Esophagus (tissue), 2 donors: ENCODE measurements around the gene PAK1. TPM values are rescaled to one million over a fixed set of nuclear protein-coding genes. Genes with fewer than 3 reads are reported as not detected.

Experiments
- H3K27ac ChIP-seq, 2 donors: one replicate each; pipeline ENCODE4 v1.5.1; 2013; ENCODE audit warnings: low read depth in 2 of 2, mild to moderate bottlenecking in 2 of 2, inconsistent platforms in 1 of 2, low read length in 1 of 2, moderate library complexity in 1 of 2
- H3K27me3 ChIP-seq, 2 donors: one replicate each; pipeline ENCODE4 v1.6.1; 2013; ENCODE audit warnings: low read length in 2 of 2, control low read depth in 1 of 2, mild to moderate bottlenecking in 1 of 2; ENCODE audit not compliant: insufficient read depth in 2 of 2, control insufficient read depth in 1 of 2
- H3K36me3 ChIP-seq, 2 donors: one replicate each; pipeline ENCODE4 v1.6.1; 2013; ENCODE audit warnings: low read length in 1 of 2; ENCODE audit not compliant: control insufficient read depth in 2 of 2, insufficient read depth in 2 of 2
- H3K4me1 ChIP-seq, 2 donors: one replicate each; pipeline ENCODE4 v1.6.1; 2013; ENCODE audit warnings: low read length in 1 of 2; ENCODE audit not compliant: control insufficient read depth in 2 of 2, insufficient read depth in 2 of 2
- H3K4me3 ChIP-seq, 2 donors: one replicate each; pipeline ENCODE4 v1.5.1; 2013; ENCODE audit warnings: low read length in 2 of 2, mild to moderate bottlenecking in 2 of 2, low read depth in 1 of 2, moderate library complexity in 1 of 2
- H3K9me3 ChIP-seq, 2 donors: one replicate each; pipeline ENCODE4 v1.6.1; 2013; ENCODE audit warnings: mild to moderate bottlenecking in 2 of 2, low read depth in 1 of 2, low read length in 1 of 2, moderate library complexity in 1 of 2; ENCODE audit not compliant: control insufficient read depth in 2 of 2, insufficient read depth in 1 of 2
- WGBS, 2 donors: extraction: QIAGEN DNeasy Blood & Tissue Kit; methylation state at CpG; one replicate each; pipeline ENCODE4 v1.1.7; 2013; 5-methylcytosine and 5-hydroxymethylcytosine counted together
- polyA plus RNA-seq, 2 donors: library from polyadenylated mRNA; stranded (reverse); fragments of 200-250 nt; gene quantifications; one replicate each; pipeline ENCODE4 v1.2.3, GENCODE V29; 2013
- donor health status: healthy with polysubstance abuse.
- donor health status: Bipolar disorder and iron deficiency.

The PAK1 gene
- polyA plus RNA-seq, 2 donors: 10.3 to 16.3 TPM

DNA sequence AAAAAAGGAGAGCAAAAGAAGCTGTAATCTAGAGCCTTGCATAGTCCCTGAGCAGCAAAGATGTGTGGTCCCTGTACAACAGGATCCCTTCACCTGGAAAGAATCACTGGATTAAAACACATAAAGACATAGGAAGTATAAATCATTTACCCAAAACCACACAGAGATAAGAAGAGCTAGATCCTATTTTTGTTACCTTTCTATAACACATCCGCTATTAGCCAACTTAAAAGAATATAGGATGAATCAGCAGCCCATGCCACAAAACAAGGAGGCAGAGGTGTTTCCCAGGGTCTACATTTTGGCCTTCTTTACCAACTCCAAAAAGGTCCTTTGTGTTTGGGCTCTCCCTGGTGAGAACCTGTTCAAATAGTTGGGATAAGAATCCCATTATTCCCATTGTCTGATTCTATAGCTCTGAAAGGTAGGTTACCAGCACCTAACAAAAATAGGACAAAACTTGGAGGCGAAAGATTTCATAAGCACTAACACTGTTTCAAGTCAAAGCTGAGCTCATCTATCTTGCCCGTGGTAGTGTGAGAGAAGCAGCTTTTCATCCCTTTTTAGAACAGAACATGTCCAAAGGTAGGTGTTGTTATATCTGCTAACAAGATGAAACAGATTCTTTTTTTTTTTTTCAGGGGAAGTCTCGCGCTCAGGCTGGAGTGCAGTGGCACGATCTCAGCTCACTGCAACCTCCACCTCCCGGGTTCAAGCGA is 26.8 kb downstream of the PAK1 start:
- WGBS, 2 donors: 85% methylated on average over 8 of the region's 8 CpGs
- H3K27me3 ChIP-seq: no peaks in the 10 kb centered on the region
- H3K4me3 ChIP-seq: no peak overlapping the region
- H3K36me3 ChIP-seq: no peaks in the 10 kb centered on the region
- H3K9me3 ChIP-seq: no peaks in the 10 kb centered on the region
- no peaks in the 10 kb centered on the region for H3K4me1 ChIP-seq
- H3K27ac ChIP-seq: no peak overlapping the region

DNA sequence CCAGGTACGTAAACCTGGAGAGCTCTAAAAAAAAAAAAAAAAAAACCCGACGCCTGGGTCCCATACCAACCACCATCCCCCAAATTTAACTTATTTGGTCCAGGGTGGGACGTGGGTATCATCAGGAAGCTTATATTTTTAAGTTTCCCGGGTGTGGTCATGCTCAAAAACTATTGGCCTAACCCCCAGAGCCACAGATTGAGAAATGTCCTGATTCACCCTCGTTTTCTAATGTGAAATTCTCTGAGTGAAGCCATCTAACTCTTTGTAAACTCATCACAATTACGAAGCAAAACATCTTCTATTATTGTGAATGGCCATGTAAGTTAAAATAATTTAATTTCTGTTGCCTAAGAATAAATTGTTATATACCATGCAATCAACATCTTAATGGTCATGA is 29.6 kb downstream of the PAK1 start:
- Histone ChIP-seq H3K4me3 (no peak overlapping the region), H3K36me3 (no peaks in the 10 kb centered on the region), H3K27me3 (no peaks in the 10 kb centered on the region), H3K27ac (no peak overlapping the region), H3K9me3 (no peaks in the 10 kb centered on the region), H3K4me1 (no peaks in the 10 kb centered on the region)
- 86 to 87% methylated on average over 7 of the region's 7 CpGs for WGBS, 2 donors

DNA sequence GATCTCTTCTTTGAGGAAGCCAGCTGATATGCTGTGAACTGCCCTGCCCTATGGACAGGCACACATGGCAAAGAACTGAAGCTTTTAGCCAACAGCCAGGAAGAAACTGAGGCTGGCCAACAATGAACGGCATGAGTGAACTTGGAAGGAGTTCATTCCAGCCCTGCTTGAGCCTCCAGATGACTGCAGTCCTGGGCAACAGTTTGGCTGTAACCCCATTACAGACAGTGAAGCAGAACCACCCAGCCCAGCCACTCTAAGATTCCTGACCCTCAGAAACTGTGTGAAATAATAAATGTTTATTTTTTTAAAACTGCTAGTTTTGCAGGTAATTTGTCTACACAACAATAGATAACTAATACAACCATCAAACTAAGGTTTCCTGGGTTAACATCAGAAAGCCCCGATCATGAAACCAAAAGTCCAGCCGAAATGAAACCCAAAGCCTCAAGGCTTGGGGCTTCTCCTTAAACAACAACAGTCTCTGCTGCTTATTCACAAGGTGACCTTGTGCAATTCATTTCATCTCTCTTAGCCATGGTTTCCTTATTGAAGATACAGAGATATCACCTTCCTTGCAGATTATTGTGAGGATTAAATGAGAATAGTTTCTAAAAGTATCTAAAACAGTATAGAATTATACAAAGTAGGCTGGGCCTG is 31.4 kb downstream of the PAK1 start:
- Histone ChIP-seq H3K4me3 (no peak overlapping the region), H3K9me3 (no peaks in the 10 kb centered on the region), H3K36me3 (no peaks in the 10 kb centered on the region), H3K4me1 (no peaks in the 10 kb centered on the region), H3K27ac (no peak overlapping the region), H3K27me3 (no peaks in the 10 kb centered on the region)
- WGBS, 2 donors: 79 to 84% methylated on average over 3 of the region's 3 CpGs

DNA sequence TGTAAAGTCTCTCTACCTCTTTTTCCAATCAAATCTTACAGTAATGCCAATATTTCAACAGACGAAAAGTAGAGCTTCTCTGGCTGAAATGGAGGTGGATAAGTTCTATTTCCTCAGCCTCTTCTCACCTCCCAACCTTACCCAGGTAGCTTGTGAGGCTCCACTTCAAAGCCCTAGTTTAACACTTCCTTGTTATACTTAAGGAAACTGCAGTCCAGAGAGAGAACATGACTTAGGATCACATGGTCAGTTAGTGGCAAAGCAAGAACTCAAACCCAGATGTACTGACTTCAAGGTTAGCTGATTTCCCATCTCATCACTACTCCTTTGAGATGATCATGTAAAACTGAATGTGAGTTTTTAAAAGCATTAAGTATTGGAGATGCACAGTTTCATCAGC is 32.5 kb downstream of the PAK1 start:
- no peaks in the 10 kb centered on the region for H3K4me1 ChIP-seq
- no peaks in the 10 kb centered on the region for H3K9me3 ChIP-seq
- WGBS, 2 donors: 88 to 90% methylated on average over 1 of the region's 1 CpG
- no peak overlapping the region for H3K27ac ChIP-seq
- H3K36me3 ChIP-seq: no peaks in the 10 kb centered on the region
- H3K27me3 ChIP-seq: no peaks in the 10 kb centered on the region
- H3K4me3 ChIP-seq: no peak overlapping the region

DNA sequence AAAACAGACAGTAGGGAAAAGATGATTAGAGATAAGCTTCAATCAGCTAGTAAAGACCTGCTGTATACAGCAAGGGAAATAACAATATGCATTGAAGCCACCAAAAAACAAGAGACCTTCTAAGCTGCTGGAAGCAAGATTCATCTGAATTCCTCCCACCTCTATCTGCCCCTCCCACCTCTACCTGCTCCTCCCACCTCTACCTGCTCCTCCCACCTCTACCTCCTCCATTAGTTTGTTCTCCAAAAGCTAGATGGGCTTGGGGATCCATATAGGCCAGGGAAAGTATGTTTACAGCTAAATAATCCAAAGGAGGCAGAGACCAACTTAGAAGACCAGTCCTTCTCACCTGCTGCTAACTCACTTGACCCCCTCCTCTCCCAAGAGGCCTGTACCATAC is 33.2 kb downstream of the PAK1 start:
- Histone ChIP-seq H3K27ac (no peak overlapping the region), H3K4me3 (no peak overlapping the region), H3K27me3 (no peaks in the 10 kb centered on the region), H3K36me3 (no peaks in the 10 kb centered on the region), H3K9me3 (no peaks in the 10 kb centered on the region), H3K4me1 (no peaks in the 10 kb centered on the region)

DNA sequence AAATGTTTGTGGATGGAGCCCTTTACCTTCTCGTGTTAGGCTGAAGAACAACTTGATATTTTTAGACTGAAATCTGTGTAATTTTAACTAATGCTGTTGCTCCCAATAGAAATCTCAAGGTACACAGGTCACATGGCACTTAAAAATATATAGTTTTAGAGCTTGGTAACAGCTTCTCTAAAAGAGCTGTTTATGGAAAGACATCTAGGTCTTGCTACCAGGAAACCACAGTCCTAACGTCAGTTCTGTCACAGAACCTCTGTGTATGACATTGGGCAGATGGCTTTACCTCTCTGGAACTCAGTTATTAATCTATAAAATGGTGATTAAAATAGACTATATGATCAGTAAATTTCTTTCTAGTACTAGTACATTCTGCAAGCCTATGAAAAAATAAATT is 35.4 kb downstream of the PAK1 start:
- Histone ChIP-seq H3K27me3 (no peaks in the 10 kb centered on the region), H3K4me3 (no peak overlapping the region), H3K36me3 (no peaks in the 10 kb centered on the region), H3K27ac (no peak overlapping the region), H3K9me3 (no peaks in the 10 kb centered on the region), H3K4me1 (no peaks in the 10 kb centered on the region)
- 77 to 85% methylated on average over 2 of the region's 2 CpGs for WGBS, 2 donors

DNA sequence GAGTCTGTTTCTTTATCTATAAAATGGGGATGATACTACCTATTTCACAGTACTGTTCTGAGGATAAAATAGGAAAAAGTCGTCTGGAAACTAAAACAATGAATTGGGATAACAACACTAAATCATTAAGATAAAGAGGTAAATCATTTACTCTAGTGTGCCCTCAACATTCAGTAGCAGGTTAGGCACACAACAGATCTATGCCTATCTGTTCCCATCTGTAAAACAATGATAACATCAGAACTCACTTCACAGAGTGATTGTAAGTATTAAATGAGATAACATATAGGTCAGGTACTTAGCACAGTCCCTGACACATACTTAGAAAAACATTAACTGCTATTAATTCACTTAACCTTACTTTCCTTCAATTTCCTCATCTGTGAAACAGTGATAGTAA is 36.9 kb downstream of the PAK1 start:
- WGBS, 2 donors: 44 to 45% methylated on average over 1 of the region's 1 CpG
- Histone ChIP-seq H3K4me3 (no peak overlapping the region), H3K4me1 (no peaks in the 10 kb centered on the region), H3K27ac (no peak overlapping the region), H3K27me3 (no peaks in the 10 kb centered on the region), H3K9me3 (no peaks in the 10 kb centered on the region), H3K36me3 (no peaks in the 10 kb centered on the region)

DNA sequence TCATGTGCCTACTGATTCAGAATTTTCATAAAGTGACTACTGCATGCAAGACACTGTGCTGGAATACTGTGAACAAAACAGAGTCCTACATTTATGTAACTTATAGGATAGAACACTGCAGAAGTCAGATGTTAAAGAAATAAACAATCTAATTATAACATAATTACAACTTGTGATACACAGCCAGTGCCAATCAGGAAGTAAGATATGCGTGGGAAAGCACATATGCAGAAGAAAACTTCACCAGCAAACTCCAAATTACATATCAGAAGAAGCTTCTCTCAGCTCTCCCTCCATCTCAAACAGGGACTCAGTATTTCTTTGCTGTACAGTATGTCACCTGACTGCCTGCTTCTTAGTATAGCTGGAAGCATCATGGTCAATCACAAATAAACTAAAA is 37.4 kb downstream of the PAK1 start:
- H3K27ac ChIP-seq: no peak overlapping the region

DNA sequence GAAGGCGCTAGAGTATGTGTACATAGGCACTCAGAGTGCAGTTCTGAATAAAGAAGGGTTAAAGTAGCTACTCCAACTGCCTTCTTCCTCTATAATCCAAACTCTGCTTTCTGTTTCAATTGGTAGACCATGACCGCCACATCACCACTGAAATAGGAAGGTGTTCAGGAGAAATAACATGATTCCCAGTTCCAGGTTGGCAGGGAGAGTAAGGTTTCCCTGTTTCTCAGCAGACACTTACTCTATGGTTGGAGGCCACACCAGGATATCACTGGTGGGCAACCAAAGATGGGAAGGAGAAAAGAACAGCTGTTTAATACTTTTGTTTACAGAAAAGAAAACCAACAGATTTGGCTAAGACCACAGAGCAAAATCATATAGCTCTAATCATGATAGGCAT is 37.9 kb downstream of the PAK1 start:
- H3K9me3 ChIP-seq: no peaks in the 10 kb centered on the region
- H3K36me3 ChIP-seq: no peaks in the 10 kb centered on the region
- WGBS, 2 donors: 80 to 94% methylated on average over 2 of the region's 2 CpGs
- H3K27ac ChIP-seq: no peak overlapping the region
- H3K4me1 ChIP-seq: no peaks in the 10 kb centered on the region
- H3K4me3 ChIP-seq: no peak overlapping the region
- H3K27me3 ChIP-seq: no peaks in the 10 kb centered on the region

More for the DNA sequence above, 37.4 kb downstream of the PAK1 start:
- no peaks in the 10 kb centered on the region for H3K9me3 ChIP-seq
- no peaks in the 10 kb centered on the region for H3K27me3 ChIP-seq
- WGBS, 2 donors: 29 to 56% methylated on average over 1 of the region's 1 CpG
- H3K4me1 ChIP-seq: no peaks in the 10 kb centered on the region
- no peak overlapping the region for H3K4me3 ChIP-seq
- H3K36me3 ChIP-seq: no peaks in the 10 kb centered on the region

DNA sequence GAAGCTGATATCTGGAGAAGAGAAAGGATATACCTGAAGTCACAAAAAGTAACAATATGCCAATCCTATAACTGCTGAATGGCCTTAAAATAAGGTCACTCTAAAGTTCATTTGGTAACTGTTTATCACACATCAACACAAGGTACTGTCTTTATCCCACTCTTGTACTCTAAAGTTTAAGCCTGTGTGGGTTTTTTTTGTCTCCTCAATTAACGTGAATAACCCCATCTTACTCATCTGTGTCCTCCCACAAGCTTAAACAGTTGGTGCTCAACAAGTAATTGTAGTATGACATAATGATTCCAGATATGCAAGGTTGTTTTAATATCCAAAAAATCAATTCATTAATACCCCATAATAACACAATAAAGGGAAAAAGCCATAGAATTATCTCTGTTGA is 42.1 kb downstream of the PAK1 start:
- no peak overlapping the region for H3K27ac ChIP-seq
- no peak overlapping the region for H3K4me3 ChIP-seq
- H3K36me3 ChIP-seq: no peaks in the 10 kb centered on the region
- 56 to 67% methylated on average over 1 of the region's 1 CpG for WGBS, 2 donors
- no peaks in the 10 kb centered on the region for H3K4me1 ChIP-seq
- H3K27me3 ChIP-seq: no peaks in the 10 kb centered on the region
- H3K9me3 ChIP-seq: no peaks in the 10 kb centered on the region
